Stomach (tissue), 9 donors: ENCODE data around the gene ZNF672. TPM values are rescaled to one million over a fixed set of nuclear protein-coding genes. Genes with fewer than 3 reads are reported as not detected.

ENCODE experiments used
- DNase-seq, 2 donors: peaks; one replicate each; pipeline versions ENCODE4 v3.0.0 to v3.0.0-alpha.2; 2013 to 2019
- H3K27ac ChIP-seq, 5 donors: fragments of 200-600 bp in 4 of 5; sonication (generic) in 4 of 5; one replicate each; pipeline ENCODE4 v1.5.1; 2013 to 2019; ENCODE audit warnings: mild to moderate bottlenecking in 1 of 5, moderate library complexity in 1 of 5
- H3K27me3 ChIP-seq, 3 donors: fragments of 200-600 bp; sonication (generic); one replicate each; pipeline ENCODE4 v1.5.1; 2017 to 2019; ENCODE audit warnings: mixed run types in 1 of 3
- H3K36me3 ChIP-seq, 4 donors: fragments of 200-600 bp; sonication (generic); 1 replicate in 3 of 4; 2 replicates in 1 of 4; pipeline ENCODE4 v1.5.1; 2016 to 2019
- H3K4me1 ChIP-seq, 4 donors: fragments of 200-600 bp; sonication (generic); one replicate each; pipeline ENCODE4 v1.5.1; 2016 to 2019
- H3K4me3 ChIP-seq, 4 donors: fragments of 200-600 bp; sonication (generic) in 3 of 4; one replicate each; pipeline ENCODE4 v1.5.1; 2016 to 2019; ENCODE audit warnings: mild to moderate bottlenecking in 1 of 4
- H3K9me3 ChIP-seq, 4 donors: fragments of 200-600 bp; sonication (generic); one replicate each; pipeline ENCODE4 v1.5.1; 2016 to 2019
- CTCF ChIP-seq, 7 experiments: fragments of 450-650 bp in 4 of 7; fragments of 200-600 bp in 3 of 7; sonication (generic) in 3 of 7; IDR thresholded peaks; one replicate each; pipeline ENCODE4 v1.5.1; 2016 to 2019; ENCODE audit warnings: antibody characterized with exemption in 7 of 7, control low read depth in 2 of 7, mild to moderate bottlenecking in 1 of 7
- EP300 ChIP-seq: sonication (generic); formaldehyde crosslinking; IDR thresholded peaks from one replicate; pipeline ENCODE4 v1.6.1; 2017; ENCODE audit warnings: antibody characterized with exemption
- POLR2A ChIP-seq, 4 donors: fragments of 450-650 bp; IDR thresholded peaks; one replicate each; pipeline ENCODE4 v1.6.1; 2016; ENCODE audit warnings: antibody characterized with exemption in 4 of 4, control low read depth in 2 of 4, mild to moderate bottlenecking in 1 of 4, moderate library complexity in 1 of 4
- POLR2AphosphoS5 ChIP-seq, 3 donors: sonication (generic); formaldehyde crosslinking; IDR thresholded peaks; one replicate each; pipeline ENCODE4 v1.6.1; 2016; ENCODE audit warnings: antibody characterized with exemption in 3 of 3
- WGBS, 5 donors: extraction: QIAGEN DNeasy Blood & Tissue Kit in 3 of 5; methylation state at CpG; one replicate each; pipeline versions ENCODE4 v1.1.5 to v1.1.7; 2013 to 2018; 5-methylcytosine and 5-hydroxymethylcytosine counted together
- intact Hi-C: fragments of 100-400 bp; cut with DNase I; formaldehyde crosslinking; loops from one replicate; pipeline ENCODE4 v1.15.1; 2023; ENCODE audit warnings: low total_unique reads
- polyA plus RNA-seq, 3 donors: library from polyadenylated mRNA; stranded (reverse); fragments of 200-250 nt; gene quantifications; one replicate each; pipeline ENCODE4 v1.2.3, GENCODE V29; 2013
- total RNA-seq, 5 donors: library from RNA; depleted of rRNA; stranded (reverse); fragments of >200 nt; gene quantifications; one replicate each; pipeline versions ENCODE4 v1.1.0 to v1.2.3, GENCODE V29; 2014 to 2016
- donor health status: healthy with polysubstance abuse.
- donor health status: Bipolar disorder and iron deficiency.
- donor health status: healthy.

ZNF672 gene
- total and polyA plus RNA-seq, 8 donors: 13.0 to 142 (median 29.0) TPM

GRCh38 chr1:248814351-248814750 lies 23.7 kb upstream of the ZNF672 start:
- no peak for DNase-seq
- H3K9me3 ChIP-seq: no peaks in the 10 kb centered on the region

GRCh38 chr1:248815407-248816034 lies 22.5 kb upstream of the ZNF672 start:
- no peak for DNase-seq
- Histone ChIP-seq H3K4me1 (peaks cover 12 to 46% (median 31%) of the 10 kb centered on the region in 4 donors), H3K36me3 (peaks cover 42 to 90% (median 84%) of the 10 kb centered on the region in 4 donors), H3K27me3 (no peaks in the 10 kb centered on the region), H3K4me3 (no peak overlapping the region), H3K27ac (no peak overlapping the region), H3K9me3 (no peaks in the 10 kb centered on the region)
- WGBS, 5 donors: 90 to 94% (median 92%) methylated on average over 10 of the region's 10 CpGs
- intact Hi-C loops: no loop called here
- TF ChIP-seq POLR2AphosphoS5 (IDR thresholded peaks at IDR 0.05) (no peak), CTCF (IDR thresholded peaks at IDR 0.05) (no peak), EP300 (no peak), POLR2A (IDR thresholded peaks at IDR 0.05) (no peak)

More at GRCh38 chr1:248814351-248814750, 23.7 kb upstream of the ZNF672 start:
- no peak overlapping the region for H3K27ac ChIP-seq
- peaks cover 8 to 43% (median 27%) of the 10 kb centered on the region in 4 donors for H3K4me1 ChIP-seq
- H3K36me3 ChIP-seq: peaks cover 37 to 83% (median 77%) of the 10 kb centered on the region in 4 donors
- TF ChIP-seq POLR2A (IDR thresholded peaks at IDR 0.05): no peak
- TF ChIP-seq CTCF (IDR thresholded peaks at IDR 0.05): no peak
- TF ChIP-seq EP300: no peak
- TF ChIP-seq POLR2AphosphoS5 (IDR thresholded peaks at IDR 0.05): no peak
- no peak overlapping the region for H3K4me3 ChIP-seq
- H3K27me3 ChIP-seq: no peaks in the 10 kb centered on the region
- 90 to 96% (median 93%) methylated on average over 16 of the region's 16 CpGs for WGBS, 5 donors
- intact Hi-C loops: no loop called here

GRCh38 chr1:248816042-248816851 lies 21.8 kb upstream of the ZNF672 start:
- Histone ChIP-seq H3K27ac (peak overlapping the region in 2 of 5 donors; percentile 8 to 50), H3K36me3 (peaks cover 48 to 93% (median 88%) of the 10 kb centered on the region in 4 donors), H3K4me1 (peaks cover 12 to 47% (median 31%) of the 10 kb centered on the region in 4 donors), H3K4me3 (no peak overlapping the region), H3K27me3 (no peaks in the 10 kb centered on the region), H3K9me3 (no peaks in the 10 kb centered on the region)
- WGBS, 5 donors: 79 to 92% (median 91%) methylated on average over 13 of the region's 13 CpGs
- intact Hi-C loops: no loop called here
- TF ChIP-seq POLR2A (IDR thresholded peaks at IDR 0.05) (no peak), CTCF (IDR thresholded peaks at IDR 0.05) (no peak), EP300 (no peak), POLR2AphosphoS5 (IDR thresholded peaks at IDR 0.05) (no peak)
- DNase-seq: no peak

- 80 to 89% (median 82%) methylated on average over 6 of the region's 6 CpGs for WGBS, 5 donors
- H3K27me3 ChIP-seq: no peaks in the 10 kb centered on the region
- peaks cover 18 to 56% (median 33%) of the 10 kb centered on the region in 4 donors for H3K4me1 ChIP-seq
- TF ChIP-seq POLR2A (IDR thresholded peaks at IDR 0.05) (no peak), POLR2AphosphoS5 (IDR thresholded peaks at IDR 0.05) (peak in 1 of 3 donors; percentile 15)
- no peak for DNase-seq
- H3K4me3 ChIP-seq: no peak overlapping the region
- intact Hi-C loops: no loop called here
- peaks cover 48 to 91% (median 88%) of the 10 kb centered on the region in 4 donors for H3K36me3 ChIP-seq
- no peaks in the 10 kb centered on the region for H3K9me3 ChIP-seq
- H3K27ac ChIP-seq: no peak overlapping the region
Measured at GRCh38 chr1:248817065-248817464, 21.0 kb upstream of the ZNF672 start.
